Limb (tissue), 2 donors: ENCODE data around the gene GPR63.
"Not testable (repeated sequence)": the region's sequence is repeated elsewhere in the genome, so short reads cannot be mapped to it uniquely, and the experiment has no call there.

ENCODE experiments used
- DNase-seq, 2 donors: peaks; one replicate each; pipeline ENCODE4 v3.0.0-alpha.2; 2016; ENCODE audit errors: extremely low spot score in 2 of 2

Gene GPR63, protein sequence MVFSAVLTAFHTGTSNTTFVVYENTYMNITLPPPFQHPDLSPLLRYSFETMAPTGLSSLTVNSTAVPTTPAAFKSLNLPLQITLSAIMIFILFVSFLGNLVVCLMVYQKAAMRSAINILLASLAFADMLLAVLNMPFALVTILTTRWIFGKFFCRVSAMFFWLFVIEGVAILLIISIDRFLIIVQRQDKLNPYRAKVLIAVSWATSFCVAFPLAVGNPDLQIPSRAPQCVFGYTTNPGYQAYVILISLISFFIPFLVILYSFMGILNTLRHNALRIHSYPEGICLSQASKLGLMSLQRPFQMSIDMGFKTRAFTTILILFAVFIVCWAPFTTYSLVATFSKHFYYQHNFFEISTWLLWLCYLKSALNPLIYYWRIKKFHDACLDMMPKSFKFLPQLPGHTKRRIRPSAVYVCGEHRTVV

DNA sequence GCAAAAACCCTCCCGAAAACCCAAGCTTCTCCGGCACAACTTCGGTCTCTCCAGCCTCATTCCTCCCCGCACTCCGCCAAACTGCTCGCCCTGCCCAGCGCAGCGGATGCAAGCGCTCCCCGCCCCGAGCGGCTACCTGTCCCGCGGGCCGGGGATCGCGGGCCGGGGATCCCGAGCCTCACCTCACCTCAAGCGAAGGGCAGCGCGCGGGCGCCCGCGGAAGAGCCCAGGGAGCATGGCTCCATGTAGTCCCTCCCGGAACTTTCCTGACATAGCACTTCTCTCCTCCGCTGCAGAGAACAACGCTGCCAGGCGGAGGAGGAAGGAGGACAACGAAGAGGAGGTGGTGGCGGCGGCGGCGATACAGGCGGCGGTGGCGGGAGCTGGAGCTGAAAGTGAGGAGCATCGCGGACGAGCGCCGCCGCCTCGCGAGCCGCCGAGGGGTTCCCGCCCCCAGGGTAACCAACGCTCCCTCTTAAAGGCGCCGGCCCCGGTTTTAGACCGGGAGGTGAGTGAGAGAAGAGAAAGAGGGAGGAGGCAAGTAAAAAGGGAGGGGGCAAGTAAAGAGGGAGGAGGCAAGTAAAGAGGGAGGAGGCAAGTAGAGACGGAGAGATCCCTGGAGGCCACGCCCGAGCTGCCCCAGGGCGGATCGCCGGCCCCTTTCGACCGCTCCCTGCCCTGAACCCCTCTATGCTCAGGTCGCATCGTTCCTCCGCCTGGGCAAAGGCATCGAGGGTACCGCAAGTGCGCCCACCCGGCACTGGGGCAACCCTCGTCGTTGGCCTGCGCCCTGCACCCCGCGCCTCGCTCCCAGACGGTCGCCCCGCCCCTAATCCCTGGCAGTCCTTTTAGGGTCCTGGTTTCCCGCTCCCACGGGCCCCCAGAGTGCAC is at the start of gene GPR63:
Gene GPR63, minus strand, starts transcription at position 397 of the 891 bp plus-strand sequence. CDS start 37,746 bp downstream, outside the sequence.
- peak; percentile 67 to 79 for DNase-seq

DNA sequence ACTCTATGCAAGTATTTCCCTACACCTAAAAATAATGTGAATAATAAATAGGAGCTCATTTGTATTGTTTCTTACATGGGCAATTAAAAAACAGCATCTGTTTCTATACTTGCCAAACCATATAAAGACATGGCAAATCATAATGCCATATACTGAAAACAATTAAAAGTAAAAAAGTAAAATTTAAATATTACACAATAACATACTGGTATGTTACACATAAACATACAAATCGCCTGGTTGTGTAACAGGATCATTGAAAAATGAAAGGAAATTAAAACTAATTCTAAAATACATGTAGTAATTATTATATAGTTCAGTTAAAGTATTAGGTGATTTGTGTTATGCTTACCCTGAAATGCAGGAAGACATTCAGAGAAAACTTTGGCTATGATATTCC is 49.2 kb upstream of the GPR63 start:
- DNase-seq, result no peak

DNA sequence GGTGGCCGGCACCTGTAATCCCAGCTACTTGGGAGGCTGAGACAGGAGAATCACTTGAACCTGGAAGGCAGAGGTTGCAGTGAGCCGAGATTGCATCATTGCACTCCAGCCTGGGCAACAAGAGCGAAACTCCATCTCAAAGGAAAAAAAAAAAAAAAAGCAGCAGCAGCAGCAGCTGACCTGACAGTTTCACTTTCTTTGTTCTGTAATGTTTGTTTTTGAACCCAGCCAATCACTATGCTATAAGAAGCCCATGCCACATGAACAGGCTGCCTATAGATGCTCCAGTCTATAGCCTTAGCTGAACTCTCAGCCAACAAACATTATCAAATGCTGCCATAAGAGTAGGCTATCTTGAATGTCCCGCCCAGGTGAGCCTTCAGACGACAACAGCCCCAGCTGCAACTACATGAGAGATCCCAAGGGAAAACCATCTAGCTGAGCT is 47.9 kb upstream of the GPR63 start:
- not testable (repeated sequence) for DNase-seq

DNA sequence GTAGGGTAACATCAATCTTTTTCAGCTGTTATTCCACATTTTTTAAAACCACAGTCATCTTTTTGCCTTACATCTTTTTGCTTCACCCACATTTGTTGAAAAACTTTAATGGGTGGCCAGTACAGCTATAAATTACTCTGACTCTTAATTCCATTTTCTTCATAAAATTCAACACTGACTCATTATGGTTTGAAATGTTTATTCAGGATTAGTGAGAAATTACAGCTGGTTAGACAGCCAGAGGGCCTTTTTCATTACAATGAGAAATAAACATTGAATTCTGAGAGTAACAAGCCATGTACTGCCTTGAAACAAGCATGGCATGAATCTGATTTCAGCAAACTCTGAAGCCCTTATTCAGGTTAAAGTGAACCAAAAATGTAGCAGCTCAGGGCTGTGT is 40.9 kb upstream of the GPR63 start:
- no peak for DNase-seq

DNA sequence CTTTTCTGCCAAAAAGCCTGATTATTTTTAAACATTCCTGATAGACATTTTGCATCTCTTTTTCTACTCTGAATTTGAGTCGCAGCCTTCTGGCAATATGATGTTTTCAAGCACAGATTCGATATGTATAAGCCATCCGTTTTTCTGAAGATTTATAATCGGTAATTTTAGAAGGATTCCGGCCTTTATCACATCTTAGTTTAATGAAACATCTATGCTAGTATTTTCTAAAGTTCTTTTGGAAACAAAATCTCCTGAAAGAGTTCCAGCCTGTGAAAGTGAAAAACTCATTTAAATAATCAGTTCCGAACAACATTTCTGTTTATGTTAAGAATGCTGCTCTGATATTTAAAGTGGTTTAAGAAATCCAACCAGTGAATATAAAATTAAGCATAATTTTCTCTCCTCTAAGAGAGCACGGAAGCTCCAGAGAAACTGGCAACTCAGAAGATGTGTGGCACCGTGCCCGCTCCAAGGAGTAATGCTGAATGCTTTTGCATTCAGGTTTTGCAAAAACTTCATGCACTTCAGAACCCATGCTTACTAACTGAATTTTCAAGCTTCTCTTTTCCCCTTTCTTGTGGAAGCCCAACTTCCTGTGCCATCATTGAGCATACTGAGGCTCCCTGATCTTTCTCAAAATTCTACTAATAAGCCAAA is 39.7 kb upstream of the GPR63 start:
- DNase-seq, result no peak

DNA sequence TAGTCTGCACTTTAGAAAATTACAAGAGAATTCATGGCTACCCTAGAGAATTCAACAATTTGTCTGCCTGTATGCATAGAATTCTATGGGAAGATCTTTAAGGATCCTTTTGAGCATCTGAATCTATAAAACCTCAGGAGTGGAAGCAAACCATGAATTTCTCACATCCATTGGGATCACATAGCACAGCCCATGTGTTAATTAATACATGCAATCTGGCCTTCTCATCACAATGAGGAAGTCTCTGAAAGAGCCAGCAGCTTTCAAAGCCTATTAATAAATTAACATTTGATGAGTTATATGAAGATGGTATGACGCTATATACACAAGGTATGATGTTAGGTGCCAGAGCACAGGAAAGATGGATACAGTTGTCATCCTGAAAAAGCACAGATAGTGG is 35.7 kb upstream of the GPR63 start:
- DNase-seq, result no peak

DNA sequence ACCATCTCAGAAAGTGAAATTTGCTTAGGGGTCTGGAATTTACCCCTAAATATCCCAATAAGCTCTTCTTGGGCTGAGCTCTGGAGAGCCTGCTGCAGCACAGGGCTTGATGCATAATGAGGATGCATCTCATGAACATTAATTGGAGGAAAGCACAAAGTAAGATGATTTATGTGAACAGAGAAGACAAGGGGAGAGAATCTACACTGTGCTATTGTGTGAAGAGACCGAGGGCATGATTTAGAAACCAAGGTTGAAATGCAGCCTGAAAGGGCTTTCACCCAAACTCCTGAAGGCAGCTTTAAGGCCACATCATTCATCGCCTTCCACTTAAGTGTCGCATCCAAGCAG is 27.8 kb upstream of the GPR63 start:
- DNase-seq, result no peak

DNA sequence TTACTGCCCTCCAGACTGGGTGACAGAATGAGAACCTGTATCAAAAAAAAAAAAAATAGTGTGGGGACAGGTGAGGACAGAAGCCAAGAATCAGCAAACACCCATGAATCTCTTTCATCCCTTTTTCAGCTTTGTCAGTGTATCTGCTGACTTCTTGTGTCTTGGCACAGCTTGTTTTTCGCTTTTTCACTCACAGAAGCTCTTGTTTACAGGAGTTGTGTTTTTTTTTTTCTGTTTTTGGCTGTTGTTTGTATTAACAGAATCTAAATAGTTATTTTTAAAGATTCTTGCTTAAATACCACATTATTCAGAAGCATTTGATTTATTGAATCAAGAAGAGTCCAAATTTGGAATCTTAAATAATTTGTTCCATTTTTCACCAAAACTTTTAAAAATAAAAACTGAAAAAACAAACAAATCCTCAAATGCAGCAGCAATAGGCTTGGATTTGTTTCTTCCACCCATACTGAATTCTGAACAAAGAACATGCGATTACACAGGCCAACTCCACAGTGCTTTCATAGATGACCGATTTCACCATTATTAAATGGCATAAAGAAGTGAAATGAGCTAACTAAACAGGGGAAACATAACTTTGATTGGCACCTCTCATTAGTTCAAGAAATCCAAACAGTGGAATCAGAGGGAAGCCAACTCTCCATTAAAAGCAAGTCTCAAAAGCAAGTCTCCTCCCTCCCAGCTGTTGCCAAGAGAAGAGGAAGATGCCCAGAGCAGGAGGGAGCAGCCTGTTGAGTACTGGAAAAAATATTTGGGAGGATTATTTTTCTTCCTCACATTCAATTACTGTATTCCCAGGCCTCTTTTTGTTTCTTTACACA is 27.2 kb upstream of the GPR63 start:
- no peak for DNase-seq

DNA sequence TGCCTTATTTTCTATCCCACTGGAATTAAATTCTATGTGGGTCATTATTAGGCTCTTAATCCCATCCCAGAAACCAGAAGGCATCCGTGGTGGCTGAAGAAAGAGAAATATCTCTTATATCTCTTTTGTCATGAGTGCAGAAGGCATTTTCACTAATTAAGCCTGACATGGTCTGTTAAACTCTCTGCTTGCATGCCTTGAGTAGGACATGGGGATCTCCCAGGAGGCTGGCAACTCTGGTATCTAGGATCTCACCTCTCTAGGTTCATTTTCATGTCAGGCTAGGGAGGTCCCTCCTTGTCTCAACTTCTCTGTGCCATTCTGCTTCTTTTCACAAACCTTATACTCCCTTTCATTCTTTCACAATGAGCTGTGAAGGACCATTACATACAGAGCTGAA is 25.3 kb upstream of the GPR63 start:
- DNase-seq, result no peak

DNA sequence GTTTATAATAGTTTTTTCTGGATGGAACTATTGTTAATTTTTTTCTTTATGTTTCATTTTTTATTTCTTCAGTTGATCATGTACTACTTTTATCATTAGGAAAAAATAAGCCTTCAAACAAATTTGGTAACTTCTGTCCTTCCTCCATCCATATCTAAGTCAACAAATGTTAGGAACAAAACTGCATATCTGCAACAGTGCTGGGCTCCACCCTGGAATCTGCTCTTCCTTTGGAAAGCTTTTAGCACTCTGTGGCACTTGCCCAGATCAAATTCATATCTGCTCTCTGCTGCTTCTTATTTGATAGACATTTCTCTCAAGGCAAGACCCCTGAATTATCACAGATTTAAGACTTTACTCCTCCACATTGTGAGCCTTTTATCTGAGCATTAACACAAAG is 24.3 kb upstream of the GPR63 start:
- DNase-seq, result no peak

DNA sequence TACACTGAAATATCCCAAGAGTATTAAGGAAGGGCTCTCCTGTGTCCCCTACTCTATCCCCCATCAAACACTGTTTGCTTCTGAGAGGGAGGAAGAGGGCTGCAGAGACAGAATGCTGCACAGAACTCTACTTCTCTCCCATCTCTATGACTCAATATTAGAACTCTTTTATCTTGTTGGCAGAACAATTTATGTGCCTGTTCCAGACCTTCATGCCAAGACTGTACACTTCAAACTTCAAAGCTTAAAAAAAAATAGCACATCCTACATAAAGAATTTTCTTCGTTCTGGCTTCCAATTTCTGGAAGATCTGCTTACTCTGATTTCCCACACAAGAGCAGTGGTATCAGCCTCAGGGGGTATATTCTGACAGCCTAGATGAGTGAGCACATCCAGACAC is 19.6 kb upstream of the GPR63 start:
- DNase-seq, result no peak

DNA sequence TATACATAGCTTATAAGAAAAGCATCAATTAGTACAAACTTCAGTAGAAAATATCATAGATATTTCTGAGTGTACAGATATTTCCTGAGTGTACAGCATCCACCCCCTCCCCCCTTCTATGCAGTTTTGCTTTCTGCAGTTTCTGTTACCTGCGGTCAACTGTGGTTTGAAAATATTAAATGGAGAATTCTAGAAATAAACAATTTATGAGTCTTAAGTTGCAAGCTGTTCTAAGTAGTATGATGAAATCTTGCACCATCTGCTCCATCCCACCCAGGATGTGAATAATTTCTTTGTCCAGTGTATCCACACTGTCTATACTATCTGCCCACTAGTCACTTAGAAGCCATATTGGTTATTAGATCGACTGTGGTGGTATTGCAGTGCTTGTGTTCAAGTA is 15.8 kb upstream of the GPR63 start:
- no peak for DNase-seq

DNA sequence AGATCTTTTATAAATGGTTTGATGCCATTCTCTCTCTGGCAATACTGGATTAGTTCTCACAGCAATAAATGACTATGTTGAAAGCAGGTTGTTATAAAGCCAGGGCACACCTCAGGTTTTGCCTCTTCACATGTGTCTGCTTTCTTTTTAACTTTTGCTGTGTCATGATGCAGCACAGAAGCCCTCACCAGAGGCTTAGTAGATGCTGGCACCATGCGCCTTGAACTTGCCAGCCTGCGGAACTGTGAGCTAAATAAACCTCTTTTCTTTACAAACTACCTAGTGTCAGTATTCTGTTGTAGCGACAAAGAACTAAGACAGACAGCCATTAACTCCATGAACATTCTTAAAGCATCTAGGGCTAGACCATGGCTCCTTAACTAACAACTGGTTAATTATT is 15.3 kb upstream of the GPR63 start:
- no peak for DNase-seq

DNA sequence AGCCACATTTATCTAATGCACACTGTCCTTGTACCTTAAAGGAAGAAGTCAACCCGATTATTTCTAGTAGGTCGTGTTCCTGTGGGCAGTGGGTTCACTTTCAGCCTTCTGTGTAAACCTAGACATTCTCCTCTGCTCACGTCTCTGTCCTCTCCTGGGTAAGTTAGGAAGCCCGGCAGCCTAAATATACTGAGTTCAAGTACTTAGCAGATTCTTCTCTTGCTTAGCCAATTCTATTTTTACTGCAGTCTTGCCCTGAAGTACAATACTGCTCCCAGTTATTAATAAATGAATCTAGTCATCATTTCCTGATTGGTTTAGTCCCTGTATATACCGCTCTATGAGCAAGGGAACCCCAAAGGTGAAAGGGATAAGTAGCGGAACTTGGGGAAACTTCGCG is 14.6 kb upstream of the GPR63 start:
- DNase-seq, result no peak

DNA sequence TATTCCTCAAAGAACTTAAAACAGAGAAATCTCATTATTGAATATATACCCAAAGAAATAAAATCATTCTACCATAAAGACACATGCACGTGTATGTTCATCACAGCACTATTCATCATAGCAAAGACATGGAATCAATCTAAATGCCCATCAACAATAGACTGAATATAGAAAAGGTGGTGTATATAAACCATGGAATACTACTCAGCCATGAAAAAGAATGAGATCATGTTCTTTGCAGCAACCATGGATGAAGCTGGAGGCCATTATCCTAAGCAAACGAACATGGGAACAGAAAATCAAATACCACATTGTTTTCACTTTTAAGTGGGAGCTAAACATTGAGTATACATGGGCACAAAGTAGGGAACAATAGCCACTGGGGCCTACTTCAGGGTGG is 12.3 kb upstream of the GPR63 start:
- no peak for DNase-seq

DNA sequence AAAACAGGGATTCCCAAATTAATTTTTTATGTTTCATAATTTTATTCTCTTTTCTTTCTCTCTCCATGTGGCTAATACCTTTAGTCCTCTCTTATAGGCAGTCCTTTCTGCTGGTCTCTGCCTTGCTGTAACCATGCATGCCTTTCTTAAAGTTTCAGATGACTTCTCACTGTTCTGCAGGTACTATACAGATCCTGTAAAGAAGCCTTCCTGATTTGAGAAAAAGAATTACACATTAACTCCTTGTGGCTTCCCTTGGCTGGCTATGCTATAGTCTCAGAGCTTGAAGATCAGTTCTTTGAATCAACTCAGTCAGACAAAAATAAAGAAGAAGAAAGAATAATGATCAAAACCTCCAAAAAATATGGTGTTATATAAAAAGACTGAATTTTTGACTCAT is 7.3 kb upstream of the GPR63 start:
- no peak for DNase-seq

DNA sequence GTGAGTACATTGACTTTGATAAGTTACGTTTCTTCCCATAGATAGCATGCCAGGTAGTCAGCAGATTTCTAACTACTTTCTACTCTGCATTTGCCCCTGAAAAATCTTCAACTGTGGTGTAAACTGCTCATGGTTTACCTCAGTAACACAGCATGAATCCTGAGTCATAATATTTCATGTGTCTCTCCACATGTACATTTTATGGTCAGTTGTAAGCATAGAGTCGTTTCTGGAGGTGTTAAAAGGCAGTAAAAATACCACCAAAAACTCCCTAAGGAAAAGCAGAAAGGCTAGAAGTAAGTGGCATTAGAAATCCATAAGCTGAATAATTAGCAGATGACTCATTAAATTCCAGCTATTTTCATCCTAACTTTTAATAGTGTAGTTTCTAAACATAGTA is 4.1 kb upstream of the GPR63 start:
- no peak for DNase-seq

DNA sequence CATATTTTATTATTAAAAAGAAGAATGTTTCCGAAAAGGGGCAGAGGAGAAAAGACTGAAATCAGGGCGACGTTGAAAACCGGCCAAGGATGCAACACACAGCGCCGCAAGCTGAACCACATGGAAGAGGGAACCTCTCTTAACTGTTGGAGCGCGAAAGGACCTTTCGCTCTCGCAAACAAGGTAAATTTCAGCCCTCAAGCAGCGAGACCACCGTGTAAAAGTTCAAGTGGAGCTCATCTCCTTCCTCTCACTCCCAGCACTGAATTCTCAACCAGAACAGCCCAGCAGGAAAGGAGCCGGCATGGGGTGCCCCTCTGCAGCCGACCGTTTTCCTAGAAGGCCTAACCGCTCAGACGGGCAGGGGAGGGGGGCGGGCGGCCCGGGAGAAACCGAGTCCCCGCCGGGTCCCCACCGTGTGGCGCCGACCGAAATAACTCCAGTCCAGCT is 621 bp downstream of the GPR63 start:
- peak in 1 of 2 donors; percentile 72 for DNase-seq

DNA sequence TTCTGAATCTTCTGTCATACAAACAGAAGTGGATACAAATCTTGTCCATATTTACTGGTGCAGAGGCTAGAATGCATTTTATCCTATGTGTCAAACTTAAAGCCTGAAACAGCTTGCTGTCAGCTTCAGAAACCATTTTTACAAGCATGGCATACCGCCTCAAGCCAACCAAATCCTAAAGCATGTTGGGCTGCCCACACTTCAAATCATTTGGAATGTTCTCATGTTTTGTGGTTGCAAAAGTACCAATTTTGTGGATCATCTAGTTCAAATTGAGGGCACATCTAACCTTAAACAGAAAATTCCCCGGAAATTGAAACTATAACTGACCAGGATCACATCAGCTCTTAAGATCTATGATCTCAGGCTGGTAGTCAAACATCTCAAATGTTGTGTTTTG is 3.2 kb downstream of the GPR63 start:
- no peak for DNase-seq

DNA sequence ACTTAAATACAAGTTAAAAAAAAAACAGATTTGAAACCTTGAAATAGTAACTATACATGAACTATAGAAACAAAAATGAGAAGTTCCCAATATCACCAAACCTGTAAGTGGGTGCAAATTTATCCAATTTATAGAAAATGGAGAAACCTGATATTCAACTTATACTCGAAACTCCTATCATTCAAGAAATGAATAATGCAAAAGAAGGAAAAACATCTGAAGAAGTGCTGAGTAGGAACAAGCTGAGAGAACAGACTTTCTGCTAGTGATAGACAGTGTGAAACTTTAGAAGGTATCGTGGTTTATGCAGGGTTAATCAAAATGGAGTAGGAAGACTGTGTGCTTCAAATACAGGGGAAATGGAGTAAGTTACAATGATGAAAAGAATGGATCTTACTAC is 4.5 kb downstream of the GPR63 start:
- no peak for DNase-seq

DNA sequence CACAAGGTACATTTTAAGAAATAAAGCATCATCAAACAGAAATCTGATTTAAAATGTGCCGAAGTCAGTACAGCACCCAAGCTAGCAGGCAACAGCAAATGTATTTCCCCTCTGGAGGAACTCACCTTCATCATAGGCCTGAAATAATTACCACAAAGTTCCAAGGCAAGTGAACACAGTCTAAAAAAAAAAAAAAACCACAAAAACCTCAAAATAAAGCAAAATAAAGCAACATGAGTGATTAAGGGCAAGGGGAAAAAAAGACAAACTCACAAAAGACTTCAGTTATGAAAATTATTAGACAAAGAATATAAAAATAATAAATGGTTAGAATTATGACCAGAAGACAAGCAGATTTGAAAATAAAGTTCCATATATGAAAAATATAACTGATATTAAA is 10.4 kb downstream of the GPR63 start:
- DNase-seq, result no peak
